C4-2B (cell line): ENCODE data around the gene MET.

Source experiments
- CTCF ChIP-seq: fragments of 450-650 bp; conservative IDR thresholded peaks from 2 replicates; pipeline ENCODE4 v1.5.1; 2017; ENCODE audit warnings: mild to moderate bottlenecking
- ZFX ChIP-seq: fragments of 450-650 bp; IDR thresholded peaks from 2 replicates; pipeline ENCODE4 v1.6.1; 2017

GRCh38 chr7:116710764-116711452 lies 38.9 kb downstream of the MET start:
- no peak for TF ChIP-seq CTCF
- TF ChIP-seq ZFX: no peak
